A673 (cell line): Measurements from ENCODE around the gene DNAJC21. TPM values are rescaled to one million over a fixed set of nuclear protein-coding genes. Genes with fewer than 3 reads are reported as not detected.

Source experiments
- BruUV-seq: library from RNA; stranded (reverse); fragments of 400-500 nt; replicated peaks from 2 replicates; lab custom pipeline; 2021; lab: Mats Ljungman, UMichigan
- CTCF ChIA-PET: fragments of 300-600 bp; sonication (Branson Sonifier 250); formaldehyde crosslinking; loops from one replicate; lab custom pipeline; 2022; ENCODE audit warnings: antibody characterized with exemption; lab: Charles Lee
- POLR2A ChIA-PET: fragments of 300-600 bp; sonication (Branson Sonifier 250); formaldehyde crosslinking; loops from one replicate; lab custom pipeline; 2022; ENCODE audit warnings: antibody characterized with exemption; ENCODE audit not compliant: low non-redundant PET; lab: Charles Lee
- DNase-seq: peaks from one replicate; pipeline ENCODE4 v3.0.0-alpha.2; 2015; ENCODE audit warnings: low spot score
- H3K27ac ChIP-seq: fragments of 200-600 bp; sonication (generic); 2 replicates; pipeline ENCODE4 v1.5.1; 2016; ENCODE audit warnings: mixed run types, low read depth, mild to moderate bottlenecking, mixed read lengths, antibody characterized with exemption, low read length; ENCODE audit not compliant: poor library complexity, severe bottlenecking
- H3K27me3 ChIP-seq: fragments of 200-600 bp; sonication (generic); replicated peaks from 2 replicates; pipeline ENCODE4 v1.6.1; 2017; ENCODE audit warnings: mixed run types, low read depth, mild to moderate bottlenecking, mixed read lengths, antibody characterized with exemption, low read length; ENCODE audit not compliant: insufficient read depth, poor library complexity
- H3K36me3 ChIP-seq: fragments of 200-600 bp; sonication (generic); 2 replicates; pipeline ENCODE4 v1.6.1; 2016; ENCODE audit warnings: mixed run types, mild to moderate bottlenecking, mixed read lengths, antibody characterized with exemption, low read length; ENCODE audit not compliant: insufficient read depth, poor library complexity, severe bottlenecking
- H3K4me1 ChIP-seq: fragments of 200-600 bp; sonication (generic); 2 replicates; pipeline ENCODE4 v1.6.1; 2017; ENCODE audit warnings: mixed run types, mild to moderate bottlenecking, mixed read lengths, antibody characterized with exemption, low read length; ENCODE audit not compliant: insufficient read depth, poor library complexity, severe bottlenecking
- H3K4me3 ChIP-seq: fragments of 200-600 bp; sonication (generic); 2 replicates; pipeline ENCODE4 v1.5.1; 2016; ENCODE audit warnings: low read depth, mixed run types, mild to moderate bottlenecking, mixed read lengths, low read length; ENCODE audit not compliant: poor library complexity, severe bottlenecking
- H3K9me3 ChIP-seq: fragments of 200-600 bp; sonication (generic); 2 replicates; pipeline ENCODE4 v1.6.1; 2016; ENCODE audit warnings: mixed run types, low read depth, mild to moderate bottlenecking, mixed read lengths, antibody characterized with exemption, low read length; ENCODE audit not compliant: poor library complexity, severe bottlenecking
- EZH2 ChIP-seq: fragments of 200-600 bp; sonication (generic); IDR thresholded peaks from 2 replicates; pipeline ENCODE4 v1.6.1; 2017; ENCODE audit warnings: borderline replicate concordance, low read depth, mild to moderate bottlenecking, mixed read lengths, antibody characterized with exemption, low read length; ENCODE audit not compliant: poor library complexity, severe bottlenecking
- intact Hi-C: fragments of 100-400 bp; cut with micrococcal nuclease; formaldehyde crosslinking; loops from one replicate; pipeline ENCODE4 v1.10.0; 2022; ENCODE audit not compliant: unreplicated experiment
- total RNA-seq: library from RNA; stranded (reverse); gene quantifications from 2 replicates; pipeline ENCODE4 v1.2.3, GENCODE V29; 2021
- TF ChIP-seq, protein P1 (sequence below): fragments of 300-800, 200-600 bp; sonication (generic); conservative IDR thresholded peaks from 2 replicates; pipeline ENCODE4 v1.5.1; 2017; ENCODE audit warnings: low read depth, mild to moderate bottlenecking, antibody characterized with exemption, low read length, moderate library complexity, mixed read lengths

DNAJC21 gene
- total RNA-seq, 1 experiment from 2014 or later = 48.7 TPM

DNA sequence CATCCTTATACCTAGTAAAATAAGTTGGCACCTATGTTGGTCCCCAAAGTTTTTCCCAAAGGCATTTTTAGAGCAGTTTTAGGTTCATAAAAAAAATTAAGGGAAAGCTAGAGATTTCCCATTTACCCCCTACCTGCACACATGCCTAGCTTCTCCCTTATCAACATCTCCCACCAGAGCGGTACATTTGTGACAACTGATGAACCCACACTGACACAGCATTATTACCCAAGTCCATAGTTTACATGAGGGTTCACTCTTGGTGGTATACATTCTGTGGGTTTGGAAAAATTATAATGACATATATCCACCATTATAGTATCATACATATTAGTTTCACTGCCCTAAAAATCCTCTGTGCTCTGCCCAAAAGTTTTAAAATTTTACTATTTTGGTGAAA, 26.1 kb upstream of the DNAJC21 start:
- H3K36me3 ChIP-seq = peaks cover 5% of the 10 kb centered on the region
- no peak for DNase-seq
- H3K27me3 ChIP-seq = no peaks in the 10 kb centered on the region
- H3K27ac ChIP-seq = no peak overlapping the region
- intact Hi-C loops = loop anchor here (5.0 kb wide), 1 partner anchor 886 kb away; no protein-coding TSS in a partner anchor
- no peak overlapping the region for H3K4me3 ChIP-seq
- no TSS peak for BruUV-seq
- H3K9me3 ChIP-seq = no peaks in the 10 kb centered on the region
- no peak for TF ChIP-seq EZH2
- TF ChIP-seq, protein P1, sequence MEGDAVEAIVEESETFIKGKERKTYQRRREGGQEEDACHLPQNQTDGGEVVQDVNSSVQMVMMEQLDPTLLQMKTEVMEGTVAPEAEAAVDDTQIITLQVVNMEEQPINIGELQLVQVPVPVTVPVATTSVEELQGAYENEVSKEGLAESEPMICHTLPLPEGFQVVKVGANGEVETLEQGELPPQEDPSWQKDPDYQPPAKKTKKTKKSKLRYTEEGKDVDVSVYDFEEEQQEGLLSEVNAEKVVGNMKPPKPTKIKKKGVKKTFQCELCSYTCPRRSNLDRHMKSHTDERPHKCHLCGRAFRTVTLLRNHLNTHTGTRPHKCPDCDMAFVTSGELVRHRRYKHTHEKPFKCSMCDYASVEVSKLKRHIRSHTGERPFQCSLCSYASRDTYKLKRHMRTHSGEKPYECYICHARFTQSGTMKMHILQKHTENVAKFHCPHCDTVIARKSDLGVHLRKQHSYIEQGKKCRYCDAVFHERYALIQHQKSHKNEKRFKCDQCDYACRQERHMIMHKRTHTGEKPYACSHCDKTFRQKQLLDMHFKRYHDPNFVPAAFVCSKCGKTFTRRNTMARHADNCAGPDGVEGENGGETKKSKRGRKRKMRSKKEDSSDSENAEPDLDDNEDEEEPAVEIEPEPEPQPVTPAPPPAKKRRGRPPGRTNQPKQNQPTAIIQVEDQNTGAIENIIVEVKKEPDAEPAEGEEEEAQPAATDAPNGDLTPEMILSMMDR = no peak
- no peaks in the 10 kb centered on the region for H3K4me1 ChIP-seq
- CTCF ChIA-PET = no interaction called here
- POLR2A ChIA-PET = interaction anchor here (0.7 kb wide), 1 partner anchor 427 kb away, joined by 8 read pairs; no protein-coding TSS in a partner anchor

DNA sequence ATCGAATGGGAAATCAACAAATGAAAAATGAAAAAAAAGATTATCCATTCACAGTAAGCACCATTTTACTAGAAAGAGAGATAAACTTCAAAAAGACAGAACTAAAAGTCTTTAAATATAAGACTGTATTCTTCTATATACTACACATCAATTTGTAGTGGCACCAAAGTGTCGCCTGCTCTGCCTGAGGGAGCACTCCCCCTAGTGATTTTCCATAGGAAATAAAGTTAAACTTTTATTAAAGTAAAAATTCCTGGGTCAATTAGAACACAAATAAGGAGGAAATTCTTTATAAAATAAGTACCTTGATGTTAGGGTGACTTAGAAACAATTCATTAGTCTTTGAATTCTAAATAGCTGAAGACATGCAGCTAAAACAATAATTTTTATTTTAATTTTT, 23.8 kb upstream of the DNAJC21 start:
- no peak for TF ChIP-seq EZH2
- TF ChIP-seq, protein P1 = peak; percentile 65

DNA sequence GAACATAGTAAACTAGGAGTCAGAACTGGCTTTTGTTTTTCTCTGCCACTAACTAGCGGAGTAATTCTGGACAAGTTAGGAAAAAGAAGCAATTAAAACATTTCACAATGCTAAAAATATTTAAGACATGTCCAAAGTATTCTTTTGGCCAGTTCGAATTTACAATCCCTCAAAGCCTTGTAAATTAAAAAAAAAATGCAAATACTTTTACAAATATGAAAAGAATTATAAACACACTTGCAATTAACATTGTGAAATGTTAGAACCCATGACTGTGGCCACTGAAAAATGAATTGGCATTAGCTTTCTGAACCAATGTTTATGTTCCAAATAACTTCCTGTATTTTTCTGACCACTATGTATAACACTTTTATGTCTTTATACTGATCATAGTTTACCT, 16.3 kb upstream of the DNAJC21 start:
- POLR2A ChIA-PET = no interaction called here
- no peak for DNase-seq
- intact Hi-C loops = no loop called here
- Histone ChIP-seq H3K4me1 (peaks cover 15% of the 10 kb centered on the region), H3K27ac (no peak overlapping the region), H3K27me3 (no peaks in the 10 kb centered on the region), H3K9me3 (no peaks in the 10 kb centered on the region), H3K36me3 (peaks cover 50% of the 10 kb centered on the region), H3K4me3 (no peak overlapping the region)
- BruUV-seq = no TSS peak
- TF ChIP-seq, protein P1 = no peak
- no peak for TF ChIP-seq EZH2
- CTCF ChIA-PET = no interaction called here

More for the DNA sequence above, 23.8 kb upstream of the DNAJC21 start:
- Histone ChIP-seq H3K9me3 (no peaks in the 10 kb centered on the region), H3K27ac (no peak overlapping the region), H3K36me3 (peaks cover 22% of the 10 kb centered on the region), H3K4me3 (no peak overlapping the region), H3K4me1 (no peaks in the 10 kb centered on the region), H3K27me3 (no peaks in the 10 kb centered on the region)
- BruUV-seq = no TSS peak
- ChIA-PET POLR2A (no interaction called here), CTCF (no interaction called here)
- DNase-seq = peak; percentile 11
- intact Hi-C loops = no loop called here
